IPS DF 19.7 (cell line): ENCODE data around the gene SLC24A3.
"Not testable (repeated sequence)": the region's sequence is repeated elsewhere in the genome, so short reads cannot be mapped to it uniquely, and the experiment has no call there.

Experiments
- DNase-seq: peaks from one replicate; pipeline ENCODE4 v3.0.0-alpha.2; 2013; ENCODE audit warnings: low read depth, low spot score

The SLC24A3 gene

DNA sequence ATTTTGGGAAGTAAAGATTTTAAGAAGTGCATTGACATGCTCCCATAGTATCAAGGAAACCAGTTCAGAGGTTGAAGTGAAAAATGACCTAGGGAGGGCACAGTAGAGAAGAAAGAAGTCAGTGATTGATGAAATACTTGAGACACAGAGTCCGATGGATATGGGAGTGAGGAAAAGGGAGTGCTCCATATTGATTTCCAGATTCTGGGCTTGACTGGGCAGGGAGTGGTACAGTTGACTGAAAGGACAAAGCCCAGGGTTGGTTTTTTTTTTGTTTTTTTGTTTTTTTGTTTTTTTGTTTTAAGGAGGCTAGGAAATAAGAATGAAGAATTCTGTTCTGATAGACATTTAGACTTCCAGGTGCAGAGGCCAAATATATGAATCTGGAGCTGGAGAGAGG is 458.9 kb downstream of the SLC24A3 start:
- no peak for DNase-seq

DNA sequence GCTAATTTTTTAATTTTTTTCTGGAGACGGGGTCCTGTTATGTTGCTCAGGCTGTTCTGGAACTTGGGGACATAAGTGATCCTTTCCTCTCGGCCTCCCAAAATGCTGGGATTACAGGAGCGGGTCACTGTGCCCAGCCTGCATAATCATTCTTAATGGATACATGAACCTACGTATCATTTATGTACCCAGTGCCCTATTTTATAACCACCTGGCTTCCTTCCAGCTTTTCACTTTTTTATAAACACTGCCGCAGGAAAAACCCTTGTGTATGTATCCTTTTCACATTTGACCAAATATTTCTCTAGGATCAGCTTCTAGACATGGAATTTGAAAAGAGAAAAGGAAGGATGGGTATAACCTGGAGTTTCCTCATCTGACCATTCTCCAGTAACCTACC is 460.1 kb downstream of the SLC24A3 start:
- no peak for DNase-seq

GRCh38 chr20:19673575-19673974 is 461.1 kb downstream of the SLC24A3 start:
- no peak for DNase-seq

GRCh38 chr20:19676202-19676601 is 463.8 kb downstream of the SLC24A3 start:
- DNase-seq, result no peak

- DNase-seq, result no peak
Measured at GRCh38 chr20:19677336-19677735, 464.9 kb downstream of the SLC24A3 start.

GRCh38 chr20:19678591-19678990 is 466.1 kb downstream of the SLC24A3 start:
- DNase-seq, result not testable (repeated sequence)

- no peak for DNase-seq
Measured at GRCh38 chr20:19679900-19680495, 467.6 kb downstream of the SLC24A3 start.

GRCh38 chr20:19682249-19682648 is 469.8 kb downstream of the SLC24A3 start:
- DNase-seq, result no peak

GRCh38 chr20:19683188-19683587 is 470.7 kb downstream of the SLC24A3 start:
- DNase-seq, result no peak

GRCh38 chr20:19683822-19684221 is 471.4 kb downstream of the SLC24A3 start:
- DNase-seq, result no peak

GRCh38 chr20:19688031-19688806 is 475.8 kb downstream of the SLC24A3 start:
- peak; percentile 25 for DNase-seq

GRCh38 chr20:19690462-19690861 is 478.0 kb downstream of the SLC24A3 start:
- no peak for DNase-seq

DNA sequence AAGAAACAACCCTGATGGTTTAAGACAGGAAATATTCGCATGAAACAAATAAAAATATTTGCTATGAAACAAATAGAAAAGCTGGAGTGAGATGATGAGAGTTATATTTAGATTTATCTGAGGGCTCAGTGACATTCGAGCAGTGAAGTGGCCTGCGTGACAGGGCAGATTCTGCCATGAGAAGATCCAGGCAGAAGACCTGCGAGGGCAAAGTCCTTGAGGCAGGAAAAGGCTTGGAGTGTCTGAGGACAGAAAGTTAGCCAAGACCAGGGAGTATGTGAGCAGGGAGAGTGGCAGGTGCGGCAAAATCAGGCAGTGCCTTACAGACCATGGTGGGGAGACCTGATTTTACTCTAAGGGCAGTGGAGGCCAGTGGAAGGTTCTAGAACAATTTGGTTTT is 478.7 kb downstream of the SLC24A3 start:
- DNase-seq, result no peak

- DNase-seq, result no peak
Measured at GRCh38 chr20:19692100-19692499, 479.7 kb downstream of the SLC24A3 start.

- no peak for DNase-seq
Measured at GRCh38 chr20:19692685-19693119, 480.3 kb downstream of the SLC24A3 start.

DNA sequence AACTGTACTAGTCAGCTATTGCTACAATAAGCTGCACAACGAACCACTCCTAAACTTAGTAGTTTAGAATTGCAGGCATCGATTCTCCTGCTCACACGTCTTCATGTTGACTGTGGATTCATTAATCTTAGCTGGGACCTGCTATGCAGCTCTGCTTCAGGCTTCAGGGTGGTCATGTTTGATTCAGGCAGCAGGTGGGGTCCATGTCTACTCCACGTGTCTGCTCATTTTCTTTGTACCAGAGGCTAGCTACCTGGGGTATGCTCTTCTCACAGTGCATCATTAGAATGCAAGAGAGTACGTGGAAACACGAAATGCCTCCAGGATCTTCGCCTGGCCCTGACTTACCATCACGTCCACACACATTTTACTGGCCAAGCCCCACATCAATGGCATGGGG is 481.1 kb downstream of the SLC24A3 start:
- no peak for DNase-seq

- DNase-seq, result no peak
Measured at GRCh38 chr20:19695081-19695480, 482.6 kb downstream of the SLC24A3 start.

DNA sequence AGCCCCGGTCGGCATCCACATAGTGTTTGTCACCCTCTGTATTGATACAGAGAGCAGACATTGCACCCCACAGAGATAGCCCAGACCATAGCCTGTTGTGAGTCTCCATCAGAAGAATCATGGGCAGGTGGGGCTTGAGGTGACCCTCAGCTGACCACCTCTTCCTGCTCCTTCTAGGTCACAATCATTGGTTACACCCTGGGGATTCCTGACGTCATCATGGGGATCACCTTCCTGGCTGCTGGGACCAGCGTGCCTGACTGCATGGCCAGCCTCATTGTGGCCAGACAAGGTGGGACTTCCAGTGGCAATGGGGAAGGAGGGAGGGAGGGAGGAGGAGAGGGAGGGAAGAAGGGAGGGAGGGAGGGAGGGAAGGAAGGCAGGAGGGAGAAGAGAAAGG is 484.2 kb downstream of the SLC24A3 start:
- DNase-seq, result no peak

DNA sequence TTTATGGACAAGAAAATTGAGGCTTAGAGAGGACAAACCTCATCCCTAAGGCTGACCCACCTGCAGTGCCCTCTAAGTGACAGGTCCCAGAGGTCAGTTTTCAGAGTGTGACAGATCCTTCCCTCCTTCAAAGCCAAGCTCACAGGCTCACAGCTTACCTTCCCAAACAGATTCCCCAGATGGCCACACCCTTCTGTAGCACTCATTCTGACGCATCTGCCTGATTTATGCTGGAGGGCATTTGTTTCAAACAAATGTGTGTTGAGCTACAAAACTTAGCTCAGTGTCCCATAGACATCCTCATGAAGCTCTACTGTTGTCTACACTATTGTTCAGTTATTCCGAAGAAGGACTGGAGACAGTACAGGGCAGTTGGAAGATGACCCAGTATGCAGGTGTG is 485.0 kb downstream of the SLC24A3 start:
- no peak for DNase-seq

DNA sequence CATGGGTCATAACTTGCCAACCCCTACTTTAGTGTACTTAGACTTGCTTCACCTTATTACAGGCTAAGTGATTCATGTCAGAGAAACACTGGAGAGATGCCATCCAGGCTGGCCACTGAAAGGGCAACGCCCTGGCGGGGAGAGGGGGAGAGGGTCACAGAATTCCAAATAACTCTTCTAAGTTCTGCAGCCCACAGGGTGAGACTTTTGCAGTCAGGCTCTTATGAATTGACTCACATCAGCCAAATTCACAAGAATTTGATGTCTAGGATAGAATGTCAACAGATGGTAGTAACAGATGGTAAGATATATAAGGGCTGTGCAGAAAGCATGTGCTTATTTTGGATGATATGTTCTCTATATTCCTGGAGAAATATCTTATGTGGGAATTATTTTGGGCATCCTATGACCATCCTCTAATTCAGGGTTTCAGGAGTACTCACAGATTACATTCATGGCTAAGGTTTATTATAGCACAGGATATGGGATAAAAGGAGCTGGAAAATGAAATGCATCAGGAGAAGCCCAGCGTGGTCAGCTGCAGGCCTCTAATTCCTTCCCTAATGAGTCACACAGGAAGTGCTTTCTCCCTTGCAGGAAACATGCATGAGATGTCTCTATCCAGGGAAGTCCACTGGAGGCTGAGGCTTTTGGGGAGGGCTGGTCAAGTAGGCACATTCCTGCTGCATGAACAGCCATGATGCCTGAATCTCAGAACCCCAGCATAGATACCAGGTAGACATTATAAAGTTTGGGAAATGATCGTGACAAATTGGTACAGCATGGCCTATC is 486.9 kb downstream of the SLC24A3 start:
- DNase-seq, result no peak

- no peak for DNase-seq
Measured at GRCh38 chr20:19701429-19701828, 489.0 kb downstream of the SLC24A3 start.

- no peak for DNase-seq
Measured at GRCh38 chr20:19706463-19706862, 494.0 kb downstream of the SLC24A3 start.
